ENCODE measurements around the gene NEMP2. TPM values are rescaled to one million over a fixed set of nuclear protein-coding genes. Genes with fewer than 3 reads are reported as not detected.
"Not testable (repeated sequence)": the region's sequence is repeated elsewhere in the genome, so short reads cannot be mapped to it uniquely, and the experiment has no call there.

Gene NEMP2
- total RNA-seq, 1 donor from 2014 or later: 15.0 TPM

DNA sequence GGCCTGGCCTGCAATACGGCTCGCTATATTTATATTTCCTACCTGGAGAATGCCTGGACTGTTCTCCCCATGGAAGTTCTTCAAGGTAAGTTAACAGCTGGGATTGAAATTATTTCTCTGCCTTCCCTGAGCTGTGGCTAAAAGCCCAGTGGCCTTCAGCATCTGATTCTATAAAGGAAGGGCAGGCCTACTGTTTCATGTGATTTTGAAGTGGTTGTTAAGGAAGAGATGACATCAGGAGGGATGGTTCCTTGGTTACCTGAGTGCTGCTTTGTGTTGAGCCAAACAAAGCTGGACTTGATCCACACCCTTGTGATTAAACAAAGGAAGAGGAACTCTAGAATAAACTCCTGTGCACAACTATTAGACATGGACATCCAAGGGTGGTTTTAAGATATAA lies 64.8 kb downstream of the NEMP2 start:
- TF ChIP-seq, protein P1, sequence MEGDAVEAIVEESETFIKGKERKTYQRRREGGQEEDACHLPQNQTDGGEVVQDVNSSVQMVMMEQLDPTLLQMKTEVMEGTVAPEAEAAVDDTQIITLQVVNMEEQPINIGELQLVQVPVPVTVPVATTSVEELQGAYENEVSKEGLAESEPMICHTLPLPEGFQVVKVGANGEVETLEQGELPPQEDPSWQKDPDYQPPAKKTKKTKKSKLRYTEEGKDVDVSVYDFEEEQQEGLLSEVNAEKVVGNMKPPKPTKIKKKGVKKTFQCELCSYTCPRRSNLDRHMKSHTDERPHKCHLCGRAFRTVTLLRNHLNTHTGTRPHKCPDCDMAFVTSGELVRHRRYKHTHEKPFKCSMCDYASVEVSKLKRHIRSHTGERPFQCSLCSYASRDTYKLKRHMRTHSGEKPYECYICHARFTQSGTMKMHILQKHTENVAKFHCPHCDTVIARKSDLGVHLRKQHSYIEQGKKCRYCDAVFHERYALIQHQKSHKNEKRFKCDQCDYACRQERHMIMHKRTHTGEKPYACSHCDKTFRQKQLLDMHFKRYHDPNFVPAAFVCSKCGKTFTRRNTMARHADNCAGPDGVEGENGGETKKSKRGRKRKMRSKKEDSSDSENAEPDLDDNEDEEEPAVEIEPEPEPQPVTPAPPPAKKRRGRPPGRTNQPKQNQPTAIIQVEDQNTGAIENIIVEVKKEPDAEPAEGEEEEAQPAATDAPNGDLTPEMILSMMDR (conservative IDR thresholded peaks at IDR 0.05; ENCODE audit: low read depth, low read length): no peak
- H3K4me3 ChIP-seq (ENCODE audit: low read depth, low read length): no peak overlapping the region
- peak; percentile 16 for DNase-seq (ENCODE audit: low read depth)

DNA sequence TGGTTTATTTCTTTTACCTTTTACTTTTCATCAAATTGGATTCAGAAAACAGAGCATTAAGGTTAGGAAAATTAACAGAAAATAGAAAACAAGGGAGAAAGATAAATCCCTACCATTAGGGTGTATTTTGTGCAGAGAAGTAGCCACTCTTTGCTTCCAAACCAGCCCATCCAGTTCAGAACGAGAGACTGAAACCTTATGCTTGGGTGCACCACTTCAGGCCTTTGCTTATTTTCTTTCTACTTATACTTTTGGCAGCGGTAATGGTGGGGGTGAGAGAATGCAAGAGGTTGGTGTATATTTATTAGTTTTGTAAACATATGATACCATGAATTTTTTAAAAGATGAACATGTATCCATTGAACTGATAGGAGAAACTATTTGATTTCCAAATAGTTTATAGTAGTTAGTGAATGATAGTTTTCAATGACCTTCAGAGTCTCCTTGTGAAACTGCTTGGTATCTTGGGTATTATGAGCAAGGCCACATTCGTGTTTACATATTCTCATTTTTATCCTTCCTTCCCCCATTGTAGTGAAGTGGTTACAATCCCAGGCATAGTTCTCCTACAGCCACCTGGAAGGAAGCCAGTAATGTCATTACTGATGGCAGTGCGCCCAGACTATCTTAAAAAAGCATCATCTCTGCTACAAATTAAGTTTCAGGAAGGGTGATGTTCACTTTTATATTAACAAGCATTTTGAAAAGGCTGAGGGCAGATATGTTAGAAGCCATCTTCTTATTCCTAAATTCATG lies 65.5 kb downstream of the NEMP2 start:
- TF ChIP-seq, protein P1 (conservative IDR thresholded peaks at IDR 0.05; ENCODE audit: low read depth, low read length): no peak
- no peak overlapping the region for H3K4me3 ChIP-seq (ENCODE audit: low read depth, low read length)
- DNase-seq (ENCODE audit: low read depth): peak; percentile 6

- H3K4me3 ChIP-seq (ENCODE audit: low read depth, low read length); DNase-seq (ENCODE audit: low read depth): not testable (repeated sequence)
Observed at GRCh38 chr2:190468354-190468753, 66.2 kb downstream of the NEMP2 start.

DNA sequence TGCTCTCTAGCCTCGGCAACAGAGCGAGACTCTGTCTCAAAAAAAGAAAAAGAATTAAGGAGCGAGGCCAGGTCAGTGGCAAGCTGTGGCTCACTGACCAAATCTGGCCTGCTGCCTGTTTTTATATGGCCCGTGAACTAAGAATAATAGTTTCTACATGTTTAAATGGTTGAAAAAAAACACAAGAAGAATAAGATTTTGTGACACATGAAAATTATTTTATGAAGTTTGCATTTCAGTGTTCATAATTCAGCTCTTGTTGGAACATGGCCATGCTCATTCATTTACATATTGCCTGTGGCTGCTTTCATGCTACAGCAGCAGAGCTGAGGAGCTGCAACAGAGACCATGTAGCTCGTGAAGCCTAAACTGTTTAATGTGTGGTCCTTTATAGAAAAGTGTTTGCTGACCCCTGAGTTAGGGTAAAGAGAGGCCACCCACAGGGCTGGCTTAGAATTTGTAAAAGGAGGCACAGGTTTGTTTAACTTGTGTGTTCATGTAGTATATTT lies 66.9 kb downstream of the NEMP2 start:
- DNase-seq (ENCODE audit: low read depth): no peak
- TF ChIP-seq, protein P1 (conservative IDR thresholded peaks at IDR 0.05; ENCODE audit: low read depth, low read length): no peak

DNA sequence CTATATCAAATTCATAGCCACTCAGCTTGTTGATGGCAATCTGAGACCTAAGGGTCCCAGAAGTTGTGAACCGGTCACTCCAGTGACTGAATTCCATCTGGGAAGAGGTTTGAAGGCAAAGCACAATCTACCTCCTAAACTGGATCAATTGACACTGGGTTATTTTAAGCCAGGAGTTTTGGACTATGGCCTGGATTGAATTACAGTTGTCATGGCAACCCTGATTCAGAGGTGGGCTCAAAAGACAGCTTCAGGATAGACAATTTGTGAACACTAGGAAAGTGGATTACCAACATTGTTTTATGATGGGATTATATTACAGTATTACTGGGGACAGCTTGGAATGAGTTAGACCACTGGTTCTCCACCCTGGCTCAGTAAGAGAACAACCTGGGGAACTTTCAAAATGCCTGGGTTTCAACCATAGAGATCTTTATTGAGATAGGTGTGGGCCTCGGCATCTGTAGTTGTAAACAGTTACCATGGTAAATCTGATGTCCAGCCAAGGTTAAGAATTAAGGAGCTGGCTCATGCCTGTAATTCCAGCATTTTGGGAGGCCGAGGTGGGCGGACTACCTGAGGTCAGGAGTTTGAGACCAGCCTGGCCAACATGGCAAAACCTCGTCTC lies 67.6 kb downstream of the NEMP2 start:
- TF ChIP-seq, protein P1 (conservative IDR thresholded peaks at IDR 0.05; ENCODE audit: low read depth, low read length): no peak
- no peak overlapping the region for H3K4me3 ChIP-seq (ENCODE audit: low read depth, low read length)
- DNase-seq (ENCODE audit: low read depth): no peak

More for the DNA sequence above, 66.9 kb downstream of the NEMP2 start:
- no peak overlapping the region for H3K4me3 ChIP-seq (ENCODE audit: low read depth, low read length)

GRCh38 chr2:190465060-190465459 lies 69.5 kb downstream of the NEMP2 start:
- DNase-seq (ENCODE audit: low read depth): no peak
- no peak overlapping the region for H3K4me3 ChIP-seq (ENCODE audit: low read depth, low read length)
- TF ChIP-seq, protein P1 (conservative IDR thresholded peaks at IDR 0.05; ENCODE audit: low read depth, low read length): no peak

DNA sequence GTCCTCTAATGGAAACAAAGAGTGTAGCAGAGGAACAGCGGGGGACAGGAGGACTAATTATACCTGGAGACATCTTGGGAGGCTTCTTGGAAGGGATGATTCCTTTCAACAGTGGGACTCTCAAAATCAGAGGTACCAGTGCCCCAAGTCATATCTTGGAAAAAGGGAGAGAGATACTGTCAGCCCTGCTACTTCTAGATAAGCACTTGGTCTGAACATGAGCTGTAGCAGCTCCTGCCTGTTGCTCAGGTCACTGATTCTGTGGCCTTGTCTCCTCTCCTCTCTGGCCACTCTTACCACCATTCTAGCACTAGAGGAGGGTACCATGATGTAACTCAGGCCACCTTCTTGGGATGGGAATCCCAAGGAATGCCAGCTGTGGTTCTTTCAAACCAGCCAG lies 71.9 kb downstream of the NEMP2 start:
- TF ChIP-seq, protein P1 (conservative IDR thresholded peaks at IDR 0.05; ENCODE audit: low read depth, low read length): no peak
- H3K4me3 ChIP-seq (ENCODE audit: low read depth, low read length): no peak overlapping the region
- DNase-seq (ENCODE audit: low read depth): no peak
